HL-60/S4 treated with retinoic acid at 250 ng/mL for 4 days and 3 days (cell line): ENCODE measurements around the gene KTN1.

Experiments
- in situ Hi-C: fragments of 300-500 bp; cut with MboI; formaldehyde crosslinking; loops from 2 replicates; pipeline ENCODE4 v1.7.0; 2022; ENCODE audit warnings: low sequenced_read_pairs

KTN1 gene

GRCh38 chr14:55671641-55672040 is 91.6 kb downstream of the KTN1 start:
- in situ Hi-C loops, result no loop called here

DNA sequence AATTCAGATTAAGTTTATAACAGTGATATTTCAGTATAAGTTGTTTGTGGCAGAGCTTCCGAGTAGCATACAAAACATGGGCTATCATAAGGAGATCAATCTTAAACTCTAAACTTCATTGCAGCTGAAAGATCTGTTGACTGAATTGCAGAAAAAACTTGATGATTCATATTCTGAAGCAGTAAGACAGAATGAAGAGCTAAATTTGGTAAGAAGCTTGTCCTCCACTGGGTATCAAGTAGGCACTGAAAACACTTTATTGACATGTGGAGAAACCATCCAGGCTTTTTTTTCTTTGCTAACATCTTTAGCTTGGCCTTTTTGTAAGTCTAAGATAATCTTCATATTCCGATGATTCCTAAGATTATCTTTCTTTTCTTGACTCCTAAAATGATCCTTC is 93.0 kb downstream of the KTN1 start:
- in situ Hi-C loops, result no loop called here

DNA sequence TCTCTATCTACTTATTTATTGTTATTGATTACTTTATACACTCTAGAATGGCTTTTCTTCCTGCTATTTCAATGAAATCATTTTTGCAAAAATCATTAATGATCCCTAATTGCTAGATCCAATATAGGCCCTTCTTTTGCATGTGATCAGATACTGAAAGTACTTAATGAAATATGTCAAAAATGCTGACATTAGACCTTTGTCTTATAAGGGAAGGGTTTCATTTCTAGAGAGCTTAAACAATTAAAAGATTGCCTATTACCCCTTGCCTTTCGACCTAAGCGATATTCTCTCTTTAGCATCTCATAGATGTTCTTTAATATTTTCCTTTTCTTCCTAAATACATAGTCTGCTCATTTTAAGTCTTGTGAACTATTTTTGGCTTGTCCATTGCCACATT is 101.1 kb downstream of the KTN1 start:
- in situ Hi-C loops, result no loop called here

DNA sequence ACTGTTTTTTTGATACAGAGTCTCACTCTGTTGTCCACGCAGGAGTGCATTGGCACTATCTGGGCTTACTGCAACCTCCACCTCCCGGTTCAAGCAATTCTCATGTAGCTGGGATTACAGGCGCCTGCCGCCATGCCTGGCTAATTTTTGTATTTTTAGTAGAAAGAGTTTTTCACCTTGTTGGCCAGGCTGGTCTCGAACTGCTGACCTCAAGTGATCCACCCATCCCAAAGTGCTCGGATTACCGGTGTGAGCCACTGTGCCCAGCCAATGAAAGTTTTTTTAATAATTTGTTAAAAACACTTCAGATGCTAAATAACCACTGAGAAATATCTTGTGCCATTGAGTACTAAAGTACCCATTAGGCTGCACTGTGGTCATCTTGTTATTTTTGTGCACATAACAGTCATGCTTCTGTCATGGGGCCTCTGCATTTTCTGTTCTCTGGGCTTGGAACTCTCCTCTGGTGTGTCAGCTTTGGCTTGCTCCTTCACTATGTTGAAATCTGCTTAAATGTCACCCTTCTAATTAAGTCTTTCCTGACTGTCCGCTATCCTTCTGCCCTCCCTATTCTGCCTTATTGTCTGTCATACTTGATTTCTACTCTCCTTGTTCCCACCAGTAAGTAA is 105.1 kb downstream of the KTN1 start:
- in situ Hi-C loops, result no loop called here

GRCh38 chr14:55686713-55687112 is 106.7 kb downstream of the KTN1 start:
- in situ Hi-C loops, result no loop called here

GRCh38 chr14:55688566-55688965 is 108.6 kb downstream of the KTN1 start:
- in situ Hi-C loops, result no loop called here

DNA sequence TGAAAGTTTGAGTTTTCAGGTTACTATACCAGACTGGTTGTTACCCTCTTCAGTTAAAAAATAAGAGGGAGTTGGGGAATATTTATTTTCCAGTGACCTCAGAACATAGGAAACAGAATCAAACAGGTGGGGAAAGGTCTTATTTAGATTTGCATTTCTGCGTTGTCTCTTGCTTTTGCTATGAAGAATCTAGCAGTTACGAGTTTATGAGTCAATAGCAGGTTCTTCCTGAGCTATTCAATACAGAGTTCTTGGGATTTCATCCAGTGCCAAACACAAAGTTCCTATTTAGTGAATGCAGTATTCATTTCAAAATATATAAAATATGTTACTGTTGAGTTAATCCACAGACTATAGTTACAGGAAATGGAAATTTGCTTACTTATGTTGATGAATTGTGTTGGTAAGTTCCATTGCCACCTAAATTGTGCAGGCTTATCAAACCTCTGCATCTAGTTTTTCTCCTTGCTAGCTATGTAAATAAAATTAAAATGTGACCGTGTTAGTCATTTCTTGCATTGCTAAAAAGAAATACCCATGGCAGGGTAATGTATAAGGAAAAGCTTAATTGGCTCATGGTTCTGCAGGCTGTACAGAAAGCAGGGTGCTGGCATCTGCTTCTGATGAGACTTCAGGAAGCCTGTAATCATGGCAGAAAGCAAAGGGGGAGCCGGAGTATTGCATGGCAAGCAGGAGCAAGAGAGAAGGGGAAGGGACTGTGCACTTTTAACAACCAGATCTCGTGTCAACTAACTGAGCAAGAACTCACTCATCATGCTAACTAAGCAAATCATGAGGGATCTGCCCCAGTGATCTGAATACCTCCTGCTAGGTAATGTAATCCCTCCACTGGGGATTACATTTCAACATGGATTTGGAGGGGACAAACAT is 110.2 kb downstream of the KTN1 start:
- in situ Hi-C loops, result no loop called here

- in situ Hi-C loops, result no loop called here
Measured at GRCh38 chr14:55691659-55692058, 111.7 kb downstream of the KTN1 start.

DNA sequence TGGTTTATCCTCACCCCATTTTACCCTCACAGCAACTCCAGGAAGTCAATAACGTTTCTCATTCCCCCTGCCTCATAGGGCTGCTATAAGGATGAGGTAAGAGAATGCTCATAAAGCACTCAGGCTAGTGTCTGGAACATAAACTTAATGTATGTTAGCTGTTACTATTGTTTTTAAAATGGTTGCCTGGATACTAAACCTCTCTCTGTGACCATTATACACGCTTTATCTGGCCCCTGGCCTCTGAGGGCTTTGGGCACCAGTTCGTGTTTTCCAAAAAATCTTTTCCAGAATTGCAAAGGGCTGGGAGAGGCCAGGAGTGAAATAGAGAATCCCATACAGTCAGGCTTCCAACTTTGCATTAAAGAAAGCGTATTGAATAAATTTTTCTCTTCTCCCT is 113.9 kb downstream of the KTN1 start:
- in situ Hi-C loops, result no loop called here

DNA sequence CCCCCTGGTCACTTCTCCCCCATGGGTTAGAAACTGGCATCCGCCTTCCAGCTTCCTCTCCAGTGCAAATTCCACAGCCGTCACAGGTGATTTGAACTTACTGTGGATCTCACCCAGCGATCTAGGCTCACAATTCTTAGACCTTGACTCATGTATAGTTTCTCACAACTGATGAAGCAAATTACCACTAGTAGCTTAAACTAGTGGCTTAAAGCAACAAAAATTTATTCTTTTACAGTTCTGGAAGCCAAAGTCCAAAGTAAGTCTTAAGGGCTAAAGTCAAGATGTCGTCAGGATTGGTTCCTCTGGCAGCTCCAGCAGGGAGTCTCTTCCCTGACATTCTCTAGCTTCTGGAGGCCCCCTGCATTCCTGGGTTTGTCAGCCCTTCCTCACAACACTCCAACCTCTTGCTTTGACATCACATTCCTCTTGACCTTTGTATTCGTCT is 117.4 kb downstream of the KTN1 start:
- in situ Hi-C loops, result no loop called here

GRCh38 chr14:55698051-55698450 is 118.0 kb downstream of the KTN1 start:
- in situ Hi-C loops, result no loop called here

GRCh38 chr14:55699131-55700057 is 119.4 kb downstream of the KTN1 start:
- in situ Hi-C loops, result no loop called here

DNA sequence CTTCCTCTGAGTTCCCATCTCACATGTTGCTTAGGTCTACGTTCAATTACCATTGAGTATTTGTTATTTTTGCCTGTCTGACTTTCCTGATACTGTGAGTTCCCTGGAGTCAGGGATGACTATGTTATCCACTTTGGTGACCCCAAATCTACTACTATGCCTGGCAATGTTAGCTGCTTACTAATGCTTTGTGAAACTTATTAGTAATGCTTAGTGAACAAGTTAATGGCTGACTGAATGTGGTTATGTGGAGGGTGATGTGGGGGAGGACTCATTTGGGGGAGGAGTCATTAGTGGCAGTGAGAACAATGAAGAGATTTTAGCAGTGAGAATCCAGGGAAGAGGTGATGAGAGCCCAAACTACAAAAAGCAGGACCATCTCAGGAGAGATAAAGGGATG is 121.6 kb downstream of the KTN1 start:
- in situ Hi-C loops, result no loop called here

DNA sequence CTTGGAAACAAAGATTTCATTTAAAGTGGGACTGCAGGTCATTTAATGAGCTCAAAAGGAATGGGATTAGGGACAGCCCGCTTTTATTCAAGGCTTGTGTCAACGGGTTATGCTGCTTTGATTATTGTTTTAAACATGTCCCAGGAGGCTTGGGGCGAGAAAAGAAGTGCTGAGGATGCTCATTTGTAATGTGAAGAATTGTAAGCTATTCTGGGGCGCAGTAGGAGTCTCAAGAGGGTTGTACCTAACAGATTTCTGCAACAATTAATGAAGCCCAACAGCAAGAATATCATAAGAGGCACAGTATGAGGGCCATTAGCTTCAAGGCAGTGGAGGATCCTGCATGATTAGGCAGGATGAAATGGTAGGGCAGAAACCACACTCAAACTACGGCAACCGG is 122.5 kb downstream of the KTN1 start:
- in situ Hi-C loops, result no loop called here

DNA sequence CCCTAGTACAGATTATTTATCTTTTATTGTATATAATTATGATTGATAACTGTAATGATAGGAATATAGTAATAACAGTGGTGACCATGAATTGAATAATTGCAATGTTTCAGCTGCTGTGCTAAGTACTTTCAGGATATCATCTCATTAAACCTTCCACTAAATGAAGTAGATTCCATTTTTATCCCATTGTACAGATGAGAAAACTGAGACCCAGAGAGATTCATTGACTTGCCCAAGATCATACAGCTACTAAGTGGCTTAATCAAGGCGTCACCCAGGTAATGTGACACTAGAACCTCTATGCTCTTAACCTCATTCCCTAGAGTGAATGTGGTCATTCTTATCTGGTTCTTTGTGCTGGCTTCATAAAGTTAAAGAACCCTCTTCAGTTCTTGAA is 124.6 kb downstream of the KTN1 start:
- in situ Hi-C loops, result no loop called here

DNA sequence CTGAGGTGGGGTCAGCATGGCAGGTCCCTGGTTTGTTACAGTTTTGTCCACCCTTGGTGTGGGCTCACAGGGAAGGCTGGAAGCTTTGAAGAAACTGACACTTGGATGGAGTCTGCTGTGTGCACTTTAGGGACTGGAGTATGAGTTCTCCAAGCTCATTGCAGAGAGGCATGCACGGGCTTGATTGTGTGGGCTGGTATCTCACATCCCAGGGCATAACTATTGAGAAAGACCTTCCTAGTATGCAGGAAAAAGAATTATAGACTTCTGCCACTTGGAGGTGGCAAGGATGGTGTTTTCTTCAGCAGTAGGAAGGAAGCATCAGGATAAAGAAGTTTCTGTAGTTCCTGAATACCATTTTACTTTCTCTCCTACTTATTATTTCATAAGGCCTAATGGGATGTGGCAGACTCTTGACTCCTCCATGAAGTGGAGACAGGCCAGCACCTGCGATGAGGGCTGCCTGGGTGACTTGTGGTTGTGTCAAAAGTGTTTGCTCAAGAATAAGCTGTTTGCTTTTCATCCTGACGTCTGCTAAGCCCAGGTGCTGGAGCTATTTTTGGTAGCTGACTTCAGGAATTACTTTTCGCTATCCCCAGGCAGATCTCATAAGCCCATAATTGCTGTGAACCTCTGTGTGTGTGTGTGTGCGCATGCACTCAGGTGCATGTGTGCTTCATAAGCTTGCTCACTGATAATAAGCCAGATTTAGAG is 125.8 kb downstream of the KTN1 start:
- in situ Hi-C loops, result no loop called here

GRCh38 chr14:55706365-55706684 is 126.3 kb downstream of the KTN1 start:
- in situ Hi-C loops, result no loop called here

GRCh38 chr14:55706893-55707292 is 126.9 kb downstream of the KTN1 start:
- in situ Hi-C loops, result no loop called here

- in situ Hi-C loops, result no loop called here
Measured at GRCh38 chr14:55707365-55707804, 127.4 kb downstream of the KTN1 start.

- in situ Hi-C loops, result no loop called here
Measured at GRCh38 chr14:55710506-55711041, 130.6 kb downstream of the KTN1 start.
